ENCODE results near the gene SVOPL. TPM values are rescaled to one million over a fixed set of nuclear protein-coding genes. Genes with fewer than 3 reads are reported as not detected.

SVOPL gene
- polyA plus RNA-seq, 3 donors = not detected

GRCh38 chr7:138546064-138546619, 155.0 kb downstream of the SVOPL start:
- H4K20me1 ChIP-seq (ENCODE audit: insufficient read depth, low read length) = no peaks in the 10 kb centered on the region
- Mint-ChIP-seq H3K4me1 (no peaks in the 10 kb centered on the region), H3K9me3 (peaks cover 5 to 28% (median 12%) of the 10 kb centered on the region in 7 donors), H3K27ac (no peak overlapping the region), H3K36me3 (peaks cover 79 to 83% of the 10 kb centered on the region in 2 donors), H3K4me3 (no peak overlapping the region), H3K27me3 (ENCODE audit: low read depth in 3 of 3) (no peaks in the 10 kb centered on the region)
- no peak for TF ChIP-seq CTCF (IDR thresholded peaks at IDR 0.05)
- no peak overlapping the region for H3K9ac ChIP-seq (ENCODE audit: insufficient read depth, low read length, poor library complexity, severe bottlenecking)
- H3K27ac ChIP-seq (ENCODE audit: low read depth in 1 of 2, low read length in 2 of 2) = no peak overlapping the region
- no peaks in the 10 kb centered on the region for H3K4me1 ChIP-seq (ENCODE audit: control insufficient read depth in 1 of 2, insufficient read depth in 2 of 2, low read length in 2 of 2)
- 100% methylated on average over 5 of the region's 5 CpGs for WGBS (ENCODE audit: insufficient coverage)
- H3K4me3 ChIP-seq (replicated peaks in 1 of 3; ENCODE audit: low read depth in 2 of 3, low read length in 3 of 3) = no peak overlapping the region
- H3K27me3 ChIP-seq (ENCODE audit: control insufficient read depth in 2 of 2, insufficient read depth in 2 of 2, low read length in 2 of 2) = no peaks in the 10 kb centered on the region
- intact Hi-C loops (cut with micrococcal nuclease) = no loop called here
- H3K36me3 ChIP-seq (replicated peaks in 1 of 2; ENCODE audit: control insufficient read depth in 1 of 2, insufficient read depth in 2 of 2, low read length in 2 of 2) = peaks cover 43 to 95% of the 10 kb centered on the region in 2 donors
- no peak overlapping the region for H2AFZ ChIP-seq (ENCODE audit: insufficient read depth, low read depth, low read length, poor library complexity, severe bottlenecking)
- peaks cover 12% of the 10 kb centered on the region for H3K79me2 ChIP-seq (ENCODE audit: insufficient read depth, low read length)
- no peak overlapping the region for H3K4me2 ChIP-seq (replicated peaks; ENCODE audit: extremely low read depth, low read length, poor library complexity, severe bottlenecking)
- no peak for DNase-seq
- peaks cover 0 to 9% of the 10 kb centered on the region in 2 donors for H3K9me3 ChIP-seq (replicated peaks in 1 of 2; ENCODE audit: control insufficient read depth in 1 of 2, insufficient read depth in 1 of 2, low read length in 2 of 2)

DNA sequence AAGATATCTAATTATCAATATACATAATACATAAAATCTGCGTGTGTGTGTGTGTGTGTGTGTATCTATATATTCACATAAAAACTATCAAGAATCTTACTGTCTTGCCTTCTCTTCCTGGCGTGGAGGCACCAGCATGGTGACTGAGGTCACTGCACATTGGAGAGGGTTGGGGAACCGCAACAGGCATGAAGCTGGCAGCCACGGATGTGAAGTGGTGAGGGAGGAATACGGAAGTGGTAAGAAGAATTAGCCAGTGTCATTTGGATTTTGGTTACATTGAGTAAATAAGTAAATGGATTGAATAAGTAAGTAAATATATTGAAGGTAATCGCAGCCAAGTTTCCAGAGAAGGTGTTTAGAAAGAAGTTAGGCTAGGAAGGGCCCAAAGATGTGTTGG, 156.0 kb downstream of the SVOPL start:
- H3K9me3 Mint-ChIP-seq = peaks cover 3 to 32% (median 9%) of the 10 kb centered on the region in 7 donors
- no peak overlapping the region for H3K9ac ChIP-seq (ENCODE audit: insufficient read depth, low read length, poor library complexity, severe bottlenecking)
- no peak overlapping the region for H3K4me2 ChIP-seq (replicated peaks; ENCODE audit: extremely low read depth, low read length, poor library complexity, severe bottlenecking)
- H3K27me3 ChIP-seq (ENCODE audit: control insufficient read depth in 2 of 2, insufficient read depth in 2 of 2, low read length in 2 of 2) = no peaks in the 10 kb centered on the region
- peaks cover 77 to 84% of the 10 kb centered on the region in 2 donors for H3K36me3 Mint-ChIP-seq
- DNase-seq = no peak
- peak overlapping the region in 3 of 7 donors; percentile 3 to 47 (median 36) for H3K27ac Mint-ChIP-seq
- H3K4me3 Mint-ChIP-seq = no peak overlapping the region
- H2AFZ ChIP-seq (ENCODE audit: insufficient read depth, low read depth, low read length, poor library complexity, severe bottlenecking) = no peak overlapping the region
- peak overlapping the region in 1 of 2 donors; percentile 34 for H3K27ac ChIP-seq (ENCODE audit: low read depth in 1 of 2, low read length in 2 of 2)
- H4K20me1 ChIP-seq (ENCODE audit: insufficient read depth, low read length) = no peaks in the 10 kb centered on the region
- no peaks in the 10 kb centered on the region for H3K4me1 ChIP-seq (ENCODE audit: control insufficient read depth in 1 of 2, insufficient read depth in 2 of 2, low read length in 2 of 2)
- 98% methylated on average over 4 of the region's 6 CpGs for WGBS (ENCODE audit: insufficient coverage)
- peaks cover 12% of the 10 kb centered on the region for H3K79me2 ChIP-seq (ENCODE audit: insufficient read depth, low read length)
- TF ChIP-seq CTCF (IDR thresholded peaks at IDR 0.05) = no peak
- H3K9me3 ChIP-seq (replicated peaks in 1 of 2; ENCODE audit: control insufficient read depth in 1 of 2, insufficient read depth in 1 of 2, low read length in 2 of 2) = peaks cover 0 to 6% of the 10 kb centered on the region in 2 donors
- intact Hi-C loops (cut with micrococcal nuclease) = no loop called here
- H3K4me3 ChIP-seq (replicated peaks in 1 of 3; ENCODE audit: low read depth in 2 of 3, low read length in 3 of 3) = no peak overlapping the region
- peaks cover 45 to 95% of the 10 kb centered on the region in 2 donors for H3K36me3 ChIP-seq (replicated peaks in 1 of 2; ENCODE audit: control insufficient read depth in 1 of 2, insufficient read depth in 2 of 2, low read length in 2 of 2)
- H3K4me1 Mint-ChIP-seq = no peaks in the 10 kb centered on the region
- H3K27me3 Mint-ChIP-seq (ENCODE audit: low read depth in 3 of 3) = no peaks in the 10 kb centered on the region

Small RNA genes lying within 50 kb of the gene (small RNA-seq; reads per million reads assigned to genes)
- gene RF00561 (ENCODE audit: insufficient read length, low read depth) = not detected

Other genes with a start within 250 kb of the SVOPL start
- 1 to 10 TPM; 3.5 to 8.9 (median 6.0) TPM for gene TRIM24, start 241.1 kb downstream of the SVOPL start, polyA plus RNA-seq
- not detected for gene TMEM213, start 96.6 kb upstream of the SVOPL start, polyA plus RNA-seq
- gene ATP6V0A4, start 96.8 kb upstream of the SVOPL start, polyA plus RNA-seq = not detected

Data from CD14-positive monocyte (primary cell).